Osteocyte (in vitro differentiated cells): Measurements from ENCODE around the gene ARHGAP10. TPM values are rescaled to one million over a fixed set of nuclear protein-coding genes. Genes with fewer than 3 reads are reported as not detected.

Experiments
- DNase-seq: peaks from one replicate; pipeline ENCODE4 v3.0.0; 2021; ENCODE audit warnings: mixed read lengths; ENCODE audit not compliant: unreplicated experiment; ENCODE audit errors: extremely low spot score
- H3K27ac Mint-ChIP-seq: one replicate; pipeline ENCODE4 v1.8.0; 2021; ENCODE audit warnings: mild to moderate bottlenecking, mixed read lengths; ENCODE audit not compliant: unreplicated experiment
- H3K27me3 Mint-ChIP-seq: one replicate; pipeline ENCODE4 v1.8.0; 2021; ENCODE audit warnings: mixed read lengths; ENCODE audit not compliant: unreplicated experiment
- H3K36me3 Mint-ChIP-seq: one replicate; pipeline ENCODE4 v1.8.0; 2021; ENCODE audit warnings: mixed read lengths; ENCODE audit not compliant: unreplicated experiment
- H3K4me1 Mint-ChIP-seq: one replicate; pipeline ENCODE4 v1.8.0; 2021; ENCODE audit warnings: mixed read lengths; ENCODE audit not compliant: unreplicated experiment
- H3K4me3 Mint-ChIP-seq: one replicate; pipeline ENCODE4 v1.8.0; 2021; ENCODE audit warnings: mild to moderate bottlenecking, moderate library complexity, mixed read lengths; ENCODE audit not compliant: unreplicated experiment
- H3K9me3 Mint-ChIP-seq: one replicate; pipeline ENCODE4 v1.8.0; 2021; ENCODE audit warnings: mixed read lengths; ENCODE audit not compliant: unreplicated experiment
- CTCF ChIP-seq: fragments of 200-600 bp; sonication (generic); IDR thresholded peaks from 2 replicates; pipeline ENCODE4 v1.5.0; 2021; ENCODE audit warnings: antibody characterized with exemption, mild to moderate bottlenecking, moderate library complexity
- total RNA-seq: library from RNA; stranded (reverse); gene quantifications from 2 replicates; pipeline ENCODE4 v1.2.1, GENCODE V29; 2021

Gene ARHGAP10
- total RNA-seq, 1 donor from 2014 or later, result 121 TPM

GRCh38 chr4:147724468-147725201 is 7.3 kb upstream of the ARHGAP10 start:
- Mint-ChIP-seq H3K4me3 (no peak overlapping the region), H3K27me3 (no peaks in the 10 kb centered on the region), H3K36me3 (no peaks in the 10 kb centered on the region)

GRCh38 chr4:147725673-147726072 is 6.2 kb upstream of the ARHGAP10 start:
- no peak for DNase-seq
- Mint-ChIP-seq H3K27me3 (no peaks in the 10 kb centered on the region), H3K4me3 (no peak overlapping the region), H3K9me3 (no peaks in the 10 kb centered on the region), H3K36me3 (no peaks in the 10 kb centered on the region), H3K4me1 (peaks cover 13% of the 10 kb centered on the region), H3K27ac (no peak overlapping the region)
- TF ChIP-seq CTCF, result no peak

More at GRCh38 chr4:147724468-147725201, 7.3 kb upstream of the ARHGAP10 start:
- Mint-ChIP-seq H3K27ac (no peak overlapping the region), H3K9me3 (no peaks in the 10 kb centered on the region), H3K4me1 (peaks cover 9% of the 10 kb centered on the region)
- TF ChIP-seq CTCF, result no peak
- no peak for DNase-seq

GRCh38 chr4:147727476-147728028 is 4.3 kb upstream of the ARHGAP10 start:
- Mint-ChIP-seq H3K4me3 (no peak overlapping the region), H3K27ac (no peak overlapping the region), H3K27me3 (no peaks in the 10 kb centered on the region), H3K36me3 (no peaks in the 10 kb centered on the region), H3K9me3 (no peaks in the 10 kb centered on the region), H3K4me1 (peaks cover 19% of the 10 kb centered on the region)
- no peak for TF ChIP-seq CTCF
- no peak for DNase-seq

- Mint-ChIP-seq H3K36me3 (peaks cover 5% of the 10 kb centered on the region), H3K9me3 (no peaks in the 10 kb centered on the region), H3K27ac (no peak overlapping the region), H3K4me1 (peaks cover 26% of the 10 kb centered on the region), H3K27me3 (no peaks in the 10 kb centered on the region), H3K4me3 (no peak overlapping the region)
- TF ChIP-seq CTCF, result peak; percentile 16
- no peak for DNase-seq
Measured at GRCh38 chr4:147730333-147730732, 1.6 kb upstream of the ARHGAP10 start.

- DNase-seq, result peak; percentile 85
- Mint-ChIP-seq H3K4me1 (peaks cover 48% of the 10 kb centered on the region), H3K9me3 (no peaks in the 10 kb centered on the region), H3K27me3 (no peaks in the 10 kb centered on the region), H3K27ac (peak overlapping the region; percentile 85), H3K36me3 (peaks cover 6% of the 10 kb centered on the region), H3K4me3 (peak overlapping the region; percentile 94)
- no peak for TF ChIP-seq CTCF
Measured at GRCh38 chr4:147732518-147733235, 789 bp downstream of the ARHGAP10 start.
